ENCODE results near the gene ENPP3. TPM values are rescaled to one million over a fixed set of nuclear protein-coding genes. Genes with fewer than 3 reads are reported as not detected.

ENPP3 gene
- total RNA-seq, 2 experiments from 2014 or later = 0.22 to 0.34 TPM

DNA sequence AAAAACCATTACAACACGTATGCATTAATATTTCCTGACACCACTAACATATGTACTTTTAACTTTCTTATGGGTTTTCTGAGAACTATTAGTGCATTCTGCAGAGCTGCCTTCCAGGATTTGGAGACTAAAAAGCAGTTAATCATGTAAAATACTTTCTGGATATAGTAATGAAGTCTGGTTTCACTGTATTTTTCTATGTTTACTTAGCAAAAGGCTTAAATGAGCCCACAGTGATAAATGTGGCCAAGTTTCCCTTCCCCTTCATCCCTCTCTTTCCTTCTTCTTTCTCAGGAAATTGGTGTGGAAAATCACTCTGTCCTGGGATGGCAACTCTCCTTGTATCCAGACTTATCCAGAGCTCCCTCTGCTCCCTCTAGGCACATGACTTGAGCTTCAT, 141.1 kb downstream of the ENPP3 start:
- Mint-ChIP-seq H3K27ac (no peak overlapping the region), H3K4me1 (ENCODE audit: low read depth) (no peaks in the 10 kb centered on the region), H3K4me3 (no peak overlapping the region), H3K9me3 (no peaks in the 10 kb centered on the region), H3K36me3 (ENCODE audit: low read depth) (no peaks in the 10 kb centered on the region), H3K27me3 (peaks cover 20% of the 10 kb centered on the region)
- Histone ChIP-seq H3K27me3 (ENCODE audit: control insufficient read depth in 1 of 2, insufficient read depth in 2 of 2, low read length in 2 of 2) (peaks cover 0 to 5% of the 10 kb centered on the region in 2 experiments), H3K36me3 (ENCODE audit: insufficient read depth, low read length) (no peaks in the 10 kb centered on the region), H3K4me1 (ENCODE audit: insufficient read depth, low read length) (no peaks in the 10 kb centered on the region), H3K27ac (ENCODE audit: low read depth in 1 of 2, low read length in 2 of 2) (no peak overlapping the region), H3K9me3 (ENCODE audit: control insufficient read depth in 1 of 2, insufficient read depth in 1 of 2, low read length in 2 of 2) (no peaks in the 10 kb centered on the region), H3K4me3 (ENCODE audit: low read length) (no peak overlapping the region)
- no peak for ATAC-seq (ENCODE audit: poor library complexity)
- no peak for TF ChIP-seq CTCF (IDR thresholded peaks at IDR 0.05)
- intact Hi-C loops (cut with DNase I, micrococcal nuclease) = no loop called here
- DNase-seq = no peak
- ChIA-PET CTCF (no interaction called here), POLR2A (no interaction called here)

- H3K4me1 Mint-ChIP-seq (ENCODE audit: low read depth) = no peaks in the 10 kb centered on the region
- Histone ChIP-seq H3K4me1 (ENCODE audit: insufficient read depth, low read length) (no peaks in the 10 kb centered on the region), H3K9me3 (ENCODE audit: control insufficient read depth in 1 of 2, insufficient read depth in 1 of 2, low read length in 2 of 2) (no peaks in the 10 kb centered on the region), H3K36me3 (ENCODE audit: insufficient read depth, low read length) (no peaks in the 10 kb centered on the region), H3K4me3 (ENCODE audit: low read length) (no peak overlapping the region), H3K27ac (ENCODE audit: low read depth in 1 of 2, low read length in 2 of 2) (no peak overlapping the region), H3K27me3 (ENCODE audit: control insufficient read depth in 1 of 2, insufficient read depth in 2 of 2, low read length in 2 of 2) (peaks cover 0 to 5% of the 10 kb centered on the region in 2 experiments)
- ChIA-PET POLR2A (no interaction called here), CTCF (no interaction called here)
- ATAC-seq (ENCODE audit: poor library complexity) (no peak), DNase-seq (no peak)
- no peak for TF ChIP-seq CTCF (IDR thresholded peaks at IDR 0.05)
- no peaks in the 10 kb centered on the region for H3K36me3 Mint-ChIP-seq (ENCODE audit: low read depth)
- no peaks in the 10 kb centered on the region for H3K9me3 Mint-ChIP-seq
- intact Hi-C loops (cut with DNase I, micrococcal nuclease) = no loop called here
- no peak overlapping the region for H3K4me3 Mint-ChIP-seq
- peaks cover 20% of the 10 kb centered on the region for H3K27me3 Mint-ChIP-seq
- no peak overlapping the region for H3K27ac Mint-ChIP-seq
These were observed 142.2 kb downstream of the ENPP3 start for GRCh38 chr6:131779304-131779703.

GRCh38 chr6:131780600-131780999, 143.5 kb downstream of the ENPP3 start:
- Mint-ChIP-seq H3K9me3 (no peaks in the 10 kb centered on the region), H3K4me1 (ENCODE audit: low read depth) (no peaks in the 10 kb centered on the region), H3K27me3 (peaks cover 16% of the 10 kb centered on the region), H3K4me3 (no peak overlapping the region), H3K36me3 (ENCODE audit: low read depth) (no peaks in the 10 kb centered on the region), H3K27ac (no peak overlapping the region)
- Histone ChIP-seq H3K27ac (ENCODE audit: low read depth in 1 of 2, low read length in 2 of 2) (no peak overlapping the region), H3K9me3 (ENCODE audit: control insufficient read depth in 1 of 2, insufficient read depth in 1 of 2, low read length in 2 of 2) (no peaks in the 10 kb centered on the region), H3K27me3 (ENCODE audit: control insufficient read depth in 1 of 2, insufficient read depth in 2 of 2, low read length in 2 of 2) (peaks cover 0 to 5% of the 10 kb centered on the region in 2 experiments), H3K36me3 (ENCODE audit: insufficient read depth, low read length) (no peaks in the 10 kb centered on the region), H3K4me3 (ENCODE audit: low read length) (no peak overlapping the region), H3K4me1 (ENCODE audit: insufficient read depth, low read length) (no peaks in the 10 kb centered on the region)
- DNase-seq (no peak), ATAC-seq (ENCODE audit: poor library complexity) (no peak)
- intact Hi-C loops (cut with DNase I, micrococcal nuclease) = no loop called here
- TF ChIP-seq CTCF (IDR thresholded peaks at IDR 0.05) = no peak
- ChIA-PET POLR2A (no interaction called here), CTCF (no interaction called here)

All from CD4-positive, alpha-beta T cell (primary cell).